GM13977 (cell line): ENCODE measurements around the gene RCAN1.
A peak's percentile ranks its signal among the peaks of the same experiment; 100 is the strongest.

Experiments used
- DNase-seq: peaks from one replicate; pipeline ENCODE4 v3.0.0; 2012; ENCODE audit warnings: low spot score
- CTCF ChIP-seq: IDR thresholded peaks from 2 replicates; pipeline ENCODE4 v1.5.1; 2012; ENCODE audit warnings: mild to moderate bottlenecking, control low read depth; ENCODE audit not compliant: insufficient read depth; ENCODE audit errors: extremely low read depth, missing control alignments
- in situ Hi-C: fragments of 300-500 bp; cut with MboI; formaldehyde crosslinking; loops from one replicate; pipeline ENCODE4 v1.12.0; 2022; ENCODE audit warnings: low sequenced_read_pairs, low pct_unique_long_range_greater_than_20kb, mixed read lengths, inconsistent platforms; ENCODE audit not compliant: unreplicated experiment

Gene RCAN1

GRCh38 chr21:34614628-34615486 lies at the start of gene RCAN1:
RCAN1 (minus strand) TSS chr21:34615113; CDS start chr21:34615011, 102 bp downstream.
- in situ Hi-C loops: loop anchor here (25.0 kb wide), 1 partner anchor 703 kb away; the partner anchor contains the start of gene ATP5PO
- peak; percentile 95 for DNase-seq
- TF ChIP-seq CTCF: no peak

GRCh38 chr21:34661848-34662247 lies 46.9 kb upstream of the RCAN1 start:
- no peak for DNase-seq
- no peak for TF ChIP-seq CTCF
- in situ Hi-C loops: no loop called here

GRCh38 chr21:34653522-34653921 lies 38.6 kb upstream of the RCAN1 start:
- no peak for DNase-seq
- TF ChIP-seq CTCF: no peak
- in situ Hi-C loops: no loop called here

- in situ Hi-C loops: no loop called here
- DNase-seq: no peak
Observed at GRCh38 chr21:34651642-34652041, 36.7 kb upstream of the RCAN1 start.

GRCh38 chr21:34650861-34651431 lies 36.0 kb upstream of the RCAN1 start:
- in situ Hi-C loops: no loop called here

More at GRCh38 chr21:34651642-34652041, 36.7 kb upstream of the RCAN1 start:
- no peak for TF ChIP-seq CTCF

GRCh38 chr21:34649400-34649799 lies 34.5 kb upstream of the RCAN1 start:
- in situ Hi-C loops: no loop called here
- no peak for DNase-seq
- TF ChIP-seq CTCF: no peak

More at GRCh38 chr21:34650861-34651431, 36.0 kb upstream of the RCAN1 start:
- no peak for TF ChIP-seq CTCF
- no peak for DNase-seq
